Adrenal gland (tissue), 12 donors: ENCODE data around the gene LPP. TPM values are rescaled to one million over a fixed set of nuclear protein-coding genes. Genes with fewer than 3 reads are reported as not detected.

Source experiments
- DNase-seq, 7 donors: peaks; one replicate each; pipeline ENCODE4 v3.0.0-alpha.2; 2019 to 2020
- H3K27ac ChIP-seq, 5 donors: fragments of 200-600 bp; sonication (generic) in 4 of 5; 1 replicate in 3 of 5; 2 replicates in 2 of 5; pipeline versions ENCODE4 v1.5.1 to v1.8.0; 2016 to 2020; ENCODE audit warnings: mild to moderate bottlenecking in 1 of 5
- H3K27me3 ChIP-seq: fragments of 200-600 bp; 2 replicates; pipeline ENCODE4 v1.8.0; 2021
- H3K36me3 ChIP-seq, 2 donors: fragments of 200-600 bp; replicated peaks in 1 of 2; 1 replicate in 1 of 2; 2 replicates in 1 of 2; pipeline versions ENCODE4 v1.5.1 to v1.8.0; 2018 to 2022
- H3K4me1 ChIP-seq, 2 donors: fragments of 200-600 bp; replicated peaks in 1 of 2; 1 replicate in 1 of 2; 2 replicates in 1 of 2; pipeline versions ENCODE4 v1.5.1 to v1.8.0; 2018 to 2021
- H3K4me3 ChIP-seq, 4 donors: fragments of 200-600 bp; sonication (generic) in 3 of 4; one replicate each; pipeline ENCODE4 v1.5.1; 2016 to 2018
- H3K9me3 ChIP-seq, 3 donors: fragments of 200-600 bp; sonication (generic) in 1 of 3; replicated peaks in 1 of 3; 1 replicate in 2 of 3; 2 replicates in 1 of 3; pipeline versions ENCODE4 v1.5.1 to v1.8.0; 2016 to 2021
- CTCF ChIP-seq, 6 experiments: fragments of 450-650 bp in 4 of 6; fragments of 200-600 bp in 2 of 6; sonication (generic) in 1 of 6; IDR thresholded peaks; 1 replicate in 5 of 6; 2 replicates in 1 of 6; pipeline versions ENCODE4 v1.5.1 to v1.8.0; 2016 to 2021; ENCODE audit warnings: antibody characterized with exemption in 6 of 6, mild to moderate bottlenecking in 2 of 6, moderate library complexity in 1 of 6
- POLR2A ChIP-seq, 2 donors: fragments of 450-650 bp; IDR thresholded peaks; one replicate each; pipeline ENCODE4 v1.6.1; 2017; ENCODE audit warnings: antibody characterized with exemption in 2 of 2, mild to moderate bottlenecking in 2 of 2, moderate library complexity in 1 of 2
- WGBS, 4 donors: extraction: QIAGEN DNeasy Blood & Tissue Kit in 2 of 4; methylation state at CpG; one replicate each; pipeline versions ENCODE4 v1.1.5 to v1.1.7; 2013 to 2017; 5-methylcytosine and 5-hydroxymethylcytosine counted together
- intact Hi-C, 2 donors: fragments of 100-400 bp; cut with DNase I; formaldehyde crosslinking; loops; one replicate each; pipeline versions ENCODE4 v1.14.1 to v1.15.0; 2022 to 2023
- polyA plus RNA-seq, 3 donors: library from polyadenylated mRNA; stranded (reverse); fragments of 200-250 nt in 2 of 3; fragments of 350-450 nt in 1 of 3; fragmentation: Illumina TruSeq in 1 of 3; extraction: RNeasy Lipid Tissue Mini Kit (QIAGEN cat#74804) in 1 of 3; gene quantifications; one replicate each; pipeline ENCODE4 v1.2.3, GENCODE V29; 2013 to 2014
- total RNA-seq, 9 donors: library from RNA; depleted of rRNA in 4 of 9; stranded (reverse); fragments of >200 nt in 4 of 9; fragments of 120-200 nt in 1 of 9; fragmentation: NEBNext Ultra II Directional in 1 of 9; extraction: Animal tissue kit (Norgen Biotek cat#: 25700) in 1 of 9; gene quantifications; one replicate each; pipeline versions ENCODE4 v1.1.0 to v1.2.4, GENCODE V29; 2013 to 2023
- donor health status: healthy with polysubstance abuse.
- donor health status: Bipolar disorder and iron deficiency.
- donor health status: DM: yes; HTN: yes; CAD: no.
- donor health status: DM: no; HTN: no; CAD: no.
- donor health status: DM: no; HTN: no; CAD: no.
- donor health status: DM: yes; HTN: yes; CAD: no.

The LPP gene
- total and polyA plus RNA-seq, 12 donors = 7.0 to 170 (median 101) TPM

GRCh38 chr3:188230962-188231361 lies 77.0 kb downstream of the LPP start:
- no peak for TF ChIP-seq CTCF (IDR thresholded peaks at IDR 0.05)
- TF ChIP-seq POLR2A (IDR thresholded peaks at IDR 0.05) = no peak
- H3K4me3 ChIP-seq = no peak overlapping the region
- intact Hi-C loops = no loop called here
- 61 to 75% (median 69%) methylated on average over 4 to 5 of the region's 5 CpGs for WGBS, 4 donors
- peak in 3 of 7 donors; percentile 41 to 61 (median 51) for DNase-seq
- H3K27me3 ChIP-seq = no peaks in the 10 kb centered on the region
- H3K4me1 ChIP-seq = peaks cover 0 to 12% of the 10 kb centered on the region in 2 donors
- H3K9me3 ChIP-seq = no peaks in the 10 kb centered on the region
- no peaks in the 10 kb centered on the region for H3K36me3 ChIP-seq
- peak overlapping the region in 1 of 5 donors; percentile 46 for H3K27ac ChIP-seq

GRCh38 chr3:188231456-188231855 lies 77.5 kb downstream of the LPP start:
- Histone ChIP-seq H3K27ac (no peak overlapping the region), H3K4me1 (peaks cover 0 to 12% of the 10 kb centered on the region in 2 donors), H3K27me3 (no peaks in the 10 kb centered on the region), H3K4me3 (no peak overlapping the region), H3K36me3 (no peaks in the 10 kb centered on the region), H3K9me3 (no peaks in the 10 kb centered on the region)
- WGBS, 4 donors = 96 to 98% (median 97%) methylated on average over 8 of the region's 8 CpGs
- no peak for TF ChIP-seq POLR2A (IDR thresholded peaks at IDR 0.05)
- TF ChIP-seq CTCF (IDR thresholded peaks at IDR 0.05) = no peak
- intact Hi-C loops = no loop called here
- DNase-seq = no peak

- WGBS, 4 donors = 47 to 67% (median 49%) methylated on average over 2 of the region's 2 CpGs
- H3K4me1 ChIP-seq = peaks cover 0 to 12% of the 10 kb centered on the region in 2 donors
Measured at GRCh38 chr3:188232656-188233055, 78.7 kb downstream of the LPP start.

GRCh38 chr3:188233320-188233719 lies 79.4 kb downstream of the LPP start:
- TF ChIP-seq POLR2A (IDR thresholded peaks at IDR 0.05) (no peak), CTCF (IDR thresholded peaks at IDR 0.05) (no peak)
- peaks cover 0 to 12% of the 10 kb centered on the region in 2 donors for H3K4me1 ChIP-seq
- DNase-seq = peak; percentile 42 to 74 (median 56)
- no peaks in the 10 kb centered on the region for H3K9me3 ChIP-seq
- intact Hi-C loops = no loop called here
- H3K27me3 ChIP-seq = no peaks in the 10 kb centered on the region
- 16 to 35% (median 27%) methylated on average over 1 of the region's 1 CpG for WGBS, 4 donors
- no peak overlapping the region for H3K4me3 ChIP-seq
- H3K36me3 ChIP-seq = no peaks in the 10 kb centered on the region
- H3K27ac ChIP-seq = peak overlapping the region in 3 of 5 donors; percentile 44 to 67 (median 45)

More at GRCh38 chr3:188232656-188233055, 78.7 kb downstream of the LPP start:
- H3K27me3 ChIP-seq = no peaks in the 10 kb centered on the region
- H3K27ac ChIP-seq = peak overlapping the region in 3 of 5 donors; percentile 44 to 67 (median 45)
- no peaks in the 10 kb centered on the region for H3K9me3 ChIP-seq
- DNase-seq = no peak
- H3K4me3 ChIP-seq = no peak overlapping the region
- TF ChIP-seq CTCF (IDR thresholded peaks at IDR 0.05) (no peak), POLR2A (IDR thresholded peaks at IDR 0.05) (no peak)
- H3K36me3 ChIP-seq = no peaks in the 10 kb centered on the region
- intact Hi-C loops = no loop called here
